Measurements from ENCODE around the gene COA8.
"Not testable (repeated sequence)": the region's sequence is repeated elsewhere in the genome, so short reads cannot be mapped to it uniquely, and the experiment has no call there.

Gene COA8

GRCh38 chr14:103574104-103574503 lies 11.3 kb downstream of the COA8 start:
- no peak for DNase-seq (ENCODE audit: low read depth)

GRCh38 chr14:103574707-103575285 lies 12.0 kb downstream of the COA8 start:
- DNase-seq (ENCODE audit: low read depth): no peak

- peak; percentile 93 for DNase-seq (ENCODE audit: low read depth)
Measured at GRCh38 chr14:103576371-103577024, 13.7 kb downstream of the COA8 start.

GRCh38 chr14:103578401-103579075 lies 15.8 kb downstream of the COA8 start:
- DNase-seq (ENCODE audit: low read depth): no peak

- peak; percentile 63 for DNase-seq (ENCODE audit: low read depth)
Measured at GRCh38 chr14:103581206-103581605, 18.4 kb downstream of the COA8 start.

- DNase-seq (ENCODE audit: low read depth): no peak
Measured at GRCh38 chr14:103581954-103582703, 19.4 kb downstream of the COA8 start.

- DNase-seq (ENCODE audit: low read depth): no peak
Measured at GRCh38 chr14:103584326-103584915, 21.7 kb downstream of the COA8 start.

- no peak for DNase-seq (ENCODE audit: low read depth)
Measured at GRCh38 chr14:103593577-103593976, 30.8 kb downstream of the COA8 start.

- no peak for DNase-seq (ENCODE audit: low read depth)
Measured at GRCh38 chr14:103594265-103594664, 31.5 kb downstream of the COA8 start.

GRCh38 chr14:103597623-103598377 lies 35.0 kb downstream of the COA8 start:
- peak; percentile 87 for DNase-seq (ENCODE audit: low read depth)

- DNase-seq (ENCODE audit: low read depth): no peak
Measured at GRCh38 chr14:103600503-103600902, 37.7 kb downstream of the COA8 start.

GRCh38 chr14:103604620-103605019 lies 41.9 kb downstream of the COA8 start:
- DNase-seq (ENCODE audit: low read depth): no peak

GRCh38 chr14:103606963-103607668 lies 44.4 kb downstream of the COA8 start:
- peak; percentile 74 for DNase-seq (ENCODE audit: low read depth)

GRCh38 chr14:103607822-103608221 lies 45.1 kb downstream of the COA8 start:
- DNase-seq (ENCODE audit: low read depth): no peak

GRCh38 chr14:103609081-103609480 lies 46.3 kb downstream of the COA8 start:
- DNase-seq (ENCODE audit: low read depth): not testable (repeated sequence)

- no peak for DNase-seq (ENCODE audit: low read depth)
Measured at GRCh38 chr14:103611215-103611614, 48.5 kb downstream of the COA8 start.

- DNase-seq (ENCODE audit: low read depth): no peak
Measured at GRCh38 chr14:103613517-103613916, 50.8 kb downstream of the COA8 start.

GRCh38 chr14:103616635-103617300 lies 54.0 kb downstream of the COA8 start:
- no peak for DNase-seq (ENCODE audit: low read depth)

GRCh38 chr14:103619057-103619456 lies 56.3 kb downstream of the COA8 start:
- DNase-seq (ENCODE audit: low read depth): peak; percentile 34

GRCh38 chr14:103621860-103622259 lies 59.1 kb downstream of the COA8 start:
- DNase-seq (ENCODE audit: low read depth): no peak
